Natural killer cell (primary cell): Measurements from ENCODE around the gene UGT3A1. TPM values are rescaled to one million over a fixed set of nuclear protein-coding genes. Genes with fewer than 3 reads are reported as not detected.

Source experiments
- ATAC-seq, 3 donors: fragments of 150-1000 bp in 2 of 3; fragments of 200-7000 bp in 1 of 3; cut with Tn5 transposase; 1 replicate in 1 of 3; 2 replicates in 2 of 3; pipeline ENCODE4 v1.10.0; 2021; ENCODE audit warnings: mild to moderate bottlenecking in 2 of 3, moderate library complexity in 2 of 3
- DNase-seq, 2 donors: peaks; one replicate each; pipeline versions ENCODE4 v3.0.0 to v3.0.0-alpha.2; 2013 to 2021; ENCODE audit warnings: mixed read lengths in 1 of 2
- H3K27ac ChIP-seq: one replicate; pipeline ENCODE4 v1.5.1; 2013; ENCODE audit warnings: mild to moderate bottlenecking, low read length
- H3K27me3 ChIP-seq: one replicate; pipeline ENCODE4 v1.6.1; 2013; ENCODE audit warnings: low read length; ENCODE audit not compliant: control insufficient read depth, insufficient read depth
- H3K36me3 ChIP-seq: one replicate; pipeline ENCODE4 v1.6.1; 2013; ENCODE audit warnings: low read length; ENCODE audit not compliant: control insufficient read depth, insufficient read depth
- H3K4me1 ChIP-seq: one replicate; pipeline ENCODE4 v1.6.1; 2013; ENCODE audit warnings: low read length; ENCODE audit not compliant: control insufficient read depth, insufficient read depth
- H3K4me3 ChIP-seq: one replicate; pipeline ENCODE4 v1.5.1; 2013; ENCODE audit warnings: low read length
- H3K9me3 ChIP-seq: one replicate; pipeline ENCODE4 v1.6.1; 2013; ENCODE audit warnings: low read length; ENCODE audit not compliant: control insufficient read depth, insufficient read depth
- H3K27ac Mint-ChIP-seq, 2 donors: one replicate each; pipeline ENCODE4 v1.8.0; 2022; ENCODE audit warnings: mild to moderate bottlenecking in 2 of 2, mixed read lengths in 2 of 2, moderate library complexity in 1 of 2
- H3K27me3 Mint-ChIP-seq, 2 donors: one replicate each; pipeline ENCODE4 v1.8.0; 2022; ENCODE audit warnings: low read depth in 2 of 2, mixed read lengths in 2 of 2
- H3K36me3 Mint-ChIP-seq: one replicate; pipeline ENCODE4 v1.8.0; 2022; ENCODE audit warnings: mixed read lengths
- H3K4me1 Mint-ChIP-seq, 2 donors: one replicate each; pipeline ENCODE4 v1.8.0; 2022; ENCODE audit warnings: mixed read lengths in 2 of 2
- H3K4me3 Mint-ChIP-seq: one replicate; pipeline ENCODE4 v1.8.0; 2022; ENCODE audit warnings: mild to moderate bottlenecking, moderate library complexity, mixed read lengths
- H3K9me3 Mint-ChIP-seq, 2 donors: one replicate each; pipeline ENCODE4 v1.8.0; 2022; ENCODE audit warnings: mixed read lengths in 2 of 2
- WGBS: methylation state at CpG from one replicate; pipeline ENCODE4 v1.1.7; 2013; ENCODE audit warnings: missing lambda C conversion rate; ENCODE audit not compliant: insufficient coverage; 5-methylcytosine and 5-hydroxymethylcytosine counted together
- intact Hi-C: fragments of 100-400 bp; cut with micrococcal nuclease; formaldehyde crosslinking; loops from one replicate; pipeline ENCODE4 v1.14.2; 2022
- total RNA-seq, 4 donors: library from RNA; stranded (reverse); fragments of 120-200 nt in 1 of 4; gene quantifications; one replicate each; pipeline versions ENCODE4 v1.2.3 to v1.2.4, GENCODE V29; 2013 to 2022
- TF ChIP-seq, protein P1 (sequence below): fragments of 200-600 bp; IDR thresholded peaks from one replicate; pipeline ENCODE4 v1.8.0; 2022; ENCODE audit warnings: antibody characterized with exemption

Gene UGT3A1
- total RNA-seq, 3 donors from 2014 or later (not counting 1 experiment from before 2014, with no cell fraction given), result not detected

DNA sequence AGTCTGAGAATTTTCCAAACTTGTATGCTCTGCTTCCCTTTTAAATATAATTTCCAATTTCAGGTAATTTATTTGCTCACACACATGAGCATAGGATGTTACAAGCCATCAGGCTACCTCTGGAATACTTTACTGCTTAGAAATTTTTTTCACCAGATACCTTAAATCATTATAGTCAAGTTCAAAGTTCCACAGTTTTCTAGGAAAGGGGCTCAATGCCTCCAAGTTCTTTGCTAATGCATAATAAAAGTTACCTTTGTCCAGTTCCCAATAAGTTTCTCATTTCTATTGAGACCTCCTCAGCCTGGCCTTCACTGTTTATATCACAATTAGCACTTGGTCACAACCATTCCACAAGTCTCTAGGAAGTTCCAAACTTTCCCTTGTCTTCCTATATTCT lies 16.2 kb upstream of the UGT3A1 start:
- peaks cover 0 to 9% of the 10 kb centered on the region in 2 donors for H3K27me3 Mint-ChIP-seq
- no peak for DNase-seq
- no peak overlapping the region for H3K27ac Mint-ChIP-seq
- H3K4me3 ChIP-seq, result no peak overlapping the region
- peaks cover 0 to 2% of the 10 kb centered on the region in 2 donors for H3K9me3 Mint-ChIP-seq
- intact Hi-C loops, result no loop called here
- peaks cover 9% of the 10 kb centered on the region for H3K9me3 ChIP-seq
- ATAC-seq, result no peak
- no peaks in the 10 kb centered on the region for H3K27me3 ChIP-seq
- no peaks in the 10 kb centered on the region for H3K36me3 ChIP-seq
- H3K4me3 Mint-ChIP-seq, result no peak overlapping the region
- TF ChIP-seq, protein P1, sequence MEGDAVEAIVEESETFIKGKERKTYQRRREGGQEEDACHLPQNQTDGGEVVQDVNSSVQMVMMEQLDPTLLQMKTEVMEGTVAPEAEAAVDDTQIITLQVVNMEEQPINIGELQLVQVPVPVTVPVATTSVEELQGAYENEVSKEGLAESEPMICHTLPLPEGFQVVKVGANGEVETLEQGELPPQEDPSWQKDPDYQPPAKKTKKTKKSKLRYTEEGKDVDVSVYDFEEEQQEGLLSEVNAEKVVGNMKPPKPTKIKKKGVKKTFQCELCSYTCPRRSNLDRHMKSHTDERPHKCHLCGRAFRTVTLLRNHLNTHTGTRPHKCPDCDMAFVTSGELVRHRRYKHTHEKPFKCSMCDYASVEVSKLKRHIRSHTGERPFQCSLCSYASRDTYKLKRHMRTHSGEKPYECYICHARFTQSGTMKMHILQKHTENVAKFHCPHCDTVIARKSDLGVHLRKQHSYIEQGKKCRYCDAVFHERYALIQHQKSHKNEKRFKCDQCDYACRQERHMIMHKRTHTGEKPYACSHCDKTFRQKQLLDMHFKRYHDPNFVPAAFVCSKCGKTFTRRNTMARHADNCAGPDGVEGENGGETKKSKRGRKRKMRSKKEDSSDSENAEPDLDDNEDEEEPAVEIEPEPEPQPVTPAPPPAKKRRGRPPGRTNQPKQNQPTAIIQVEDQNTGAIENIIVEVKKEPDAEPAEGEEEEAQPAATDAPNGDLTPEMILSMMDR, result no peak
- no peaks in the 10 kb centered on the region for H3K36me3 Mint-ChIP-seq
- H3K27ac ChIP-seq, result no peak overlapping the region
- no peaks in the 10 kb centered on the region for H3K4me1 ChIP-seq
- no peaks in the 10 kb centered on the region for H3K4me1 Mint-ChIP-seq

DNA sequence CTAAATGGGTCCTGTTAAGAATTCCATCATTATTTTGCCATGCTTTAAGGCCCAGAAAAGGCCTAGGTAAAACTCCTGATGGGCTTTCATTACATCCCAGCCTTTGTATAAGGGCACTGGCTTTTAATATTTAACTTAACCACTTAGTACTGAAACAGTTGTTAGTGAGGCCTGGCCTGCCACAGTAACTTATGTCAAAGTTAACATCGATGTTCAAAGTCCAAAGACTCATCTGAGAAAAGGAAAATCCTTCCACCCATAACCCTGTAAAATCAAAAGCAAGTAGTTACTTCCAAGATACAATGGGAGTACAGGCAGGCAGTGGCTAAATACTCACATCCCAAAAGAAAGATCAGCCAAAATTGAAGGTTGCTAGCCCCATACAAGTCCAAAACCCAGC lies 15.0 kb upstream of the UGT3A1 start:
- H3K4me3 ChIP-seq, result no peak overlapping the region
- peaks cover 9% of the 10 kb centered on the region for H3K9me3 ChIP-seq
- no peaks in the 10 kb centered on the region for H3K36me3 Mint-ChIP-seq
- no peaks in the 10 kb centered on the region for H3K4me1 ChIP-seq
- peaks cover 0 to 9% of the 10 kb centered on the region in 2 donors for H3K27me3 Mint-ChIP-seq
- intact Hi-C loops, result no loop called here
- 83% methylated on average over 1 of the region's 1 CpG for WGBS
- no peak overlapping the region for H3K27ac ChIP-seq
- H3K27me3 ChIP-seq, result no peaks in the 10 kb centered on the region
- ATAC-seq, result no peak
- H3K9me3 Mint-ChIP-seq, result peaks cover 0 to 2% of the 10 kb centered on the region in 2 donors
- TF ChIP-seq, protein P1, result no peak
- H3K4me1 Mint-ChIP-seq, result no peaks in the 10 kb centered on the region
- no peaks in the 10 kb centered on the region for H3K36me3 ChIP-seq
- DNase-seq, result no peak
- no peak overlapping the region for H3K27ac Mint-ChIP-seq
- no peak overlapping the region for H3K4me3 Mint-ChIP-seq

DNA sequence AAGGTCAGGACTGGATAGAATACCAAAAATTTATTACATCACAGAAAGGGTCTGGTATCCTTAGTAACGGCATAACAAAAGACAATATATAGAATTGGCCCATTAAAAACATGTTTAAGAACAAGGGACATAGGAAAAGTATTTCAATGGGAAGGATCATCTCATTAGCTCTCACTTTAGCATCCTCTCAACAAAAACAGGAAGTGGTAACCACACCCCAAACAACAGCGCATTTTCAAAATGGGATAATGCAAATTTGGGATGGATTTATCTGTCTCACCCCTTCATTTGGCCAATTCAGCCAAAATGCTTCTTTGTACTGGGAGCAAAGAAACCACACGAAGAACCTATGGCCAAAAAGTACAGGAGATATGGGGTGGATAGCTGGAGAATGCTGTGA lies 9.8 kb upstream of the UGT3A1 start:
- Histone ChIP-seq H3K27me3 (no peaks in the 10 kb centered on the region), H3K9me3 (no peaks in the 10 kb centered on the region), H3K36me3 (no peaks in the 10 kb centered on the region), H3K27ac (no peak overlapping the region), H3K4me1 (no peaks in the 10 kb centered on the region), H3K4me3 (no peak overlapping the region)
- no peaks in the 10 kb centered on the region for H3K4me1 Mint-ChIP-seq
- ATAC-seq (no peak), DNase-seq (no peak)
- no peak overlapping the region for H3K27ac Mint-ChIP-seq
- TF ChIP-seq, protein P1, result no peak
- H3K36me3 Mint-ChIP-seq, result no peaks in the 10 kb centered on the region
- intact Hi-C loops, result no loop called here
- peaks cover 0 to 12% of the 10 kb centered on the region in 2 donors for H3K27me3 Mint-ChIP-seq
- H3K4me3 Mint-ChIP-seq, result no peak overlapping the region
- H3K9me3 Mint-ChIP-seq, result peaks cover 0 to 4% of the 10 kb centered on the region in 2 donors
- WGBS, result 87% methylated on average over 1 of the region's 3 CpGs

DNA sequence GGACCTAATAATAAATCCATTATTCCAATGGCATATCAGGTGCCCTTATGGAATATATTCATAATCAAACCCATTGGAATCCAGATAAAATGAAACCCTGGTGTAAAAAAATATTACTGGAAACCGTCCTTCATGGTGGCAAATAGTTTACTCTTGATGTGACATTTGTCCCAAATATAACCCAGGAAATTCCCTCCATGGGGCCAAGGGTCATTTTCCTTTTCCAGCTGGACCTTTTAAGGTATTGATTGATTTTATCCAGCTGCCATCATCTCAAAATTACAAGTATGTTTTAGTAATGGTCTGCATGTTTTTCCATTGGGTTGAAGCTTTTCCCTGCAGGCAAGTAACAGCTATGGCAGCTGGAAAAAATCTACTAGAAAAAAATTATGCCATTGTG lies 8.4 kb upstream of the UGT3A1 start:
- no peaks in the 10 kb centered on the region for H3K4me1 ChIP-seq
- H3K36me3 ChIP-seq, result no peaks in the 10 kb centered on the region
- DNase-seq, result no peak
- 70% methylated on average over 1 of the region's 1 CpG for WGBS
- peaks cover 0 to 4% of the 10 kb centered on the region in 2 donors for H3K9me3 Mint-ChIP-seq
- H3K27ac ChIP-seq, result no peak overlapping the region
- ATAC-seq, result no peak
- H3K4me3 ChIP-seq, result no peak overlapping the region
- H3K4me1 Mint-ChIP-seq, result no peaks in the 10 kb centered on the region
- TF ChIP-seq, protein P1, result no peak
- H3K27ac Mint-ChIP-seq, result no peak overlapping the region
- no peak overlapping the region for H3K4me3 Mint-ChIP-seq
- peaks cover 0 to 12% of the 10 kb centered on the region in 2 donors for H3K27me3 Mint-ChIP-seq
- intact Hi-C loops, result no loop called here
- no peaks in the 10 kb centered on the region for H3K27me3 ChIP-seq
- no peaks in the 10 kb centered on the region for H3K36me3 Mint-ChIP-seq
- no peaks in the 10 kb centered on the region for H3K9me3 ChIP-seq
